ENCODE results near the gene YARS2. TPM values are rescaled to one million over a fixed set of nuclear protein-coding genes. Genes with fewer than 3 reads are reported as not detected.

YARS2 gene
- total RNA-seq, 1 donor from 2014 or later, result 10.9 TPM

GRCh38 chr12:32754111-32754510 is 1.6 kb downstream of the YARS2 start:
- peak; percentile 41 for ATAC-seq
- DNase-seq, result no peak
- H3K4me1 ChIP-seq, result peaks cover 14% of the 10 kb centered on the region
- peak overlapping the region; percentile 87 for H3K27ac ChIP-seq
- TF ChIP-seq CTCF (IDR thresholded peaks at IDR 0.05), result no peak
- H3K9me3 ChIP-seq, result no peaks in the 10 kb centered on the region
- no peaks in the 10 kb centered on the region for H3K27me3 ChIP-seq
- intact Hi-C loops (cut with DNase I), result no loop called here
- peaks cover 47% of the 10 kb centered on the region for H3K36me3 ChIP-seq
- peak overlapping the region; percentile 93 for H3K4me3 ChIP-seq

GRCh38 chr12:32753605-32754004 is 2.1 kb downstream of the YARS2 start:
- no peak overlapping the region for H3K27ac ChIP-seq
- ATAC-seq, result no peak

DNA sequence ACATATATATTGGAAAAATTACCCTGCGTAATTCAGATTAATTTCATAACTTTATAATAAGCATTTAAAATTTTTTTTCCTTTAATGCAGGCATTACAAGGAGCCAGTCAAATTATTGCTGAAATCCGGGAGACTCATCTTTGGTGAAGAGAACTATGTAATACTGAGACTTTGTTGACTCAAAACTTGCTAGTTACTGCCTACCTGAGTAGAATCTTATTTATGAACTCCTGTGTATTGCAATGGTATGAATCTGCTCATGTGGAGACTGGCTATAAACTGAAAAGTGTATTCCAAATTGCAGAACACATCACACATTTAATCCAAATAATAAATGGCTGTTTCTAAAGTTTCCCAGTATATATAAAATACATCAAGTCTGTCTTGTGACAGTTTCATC is 12.4 kb downstream of the YARS2 start:
- ATAC-seq (no peak), DNase-seq (no peak)
- Histone ChIP-seq H3K27me3 (no peaks in the 10 kb centered on the region), H3K9me3 (no peaks in the 10 kb centered on the region), H3K36me3 (peaks cover 97% of the 10 kb centered on the region), H3K4me3 (no peak overlapping the region), H3K4me1 (no peaks in the 10 kb centered on the region), H3K27ac (no peak overlapping the region)
- no peak for TF ChIP-seq CTCF (IDR thresholded peaks at IDR 0.05)
- intact Hi-C loops (cut with DNase I), result no loop called here

More at GRCh38 chr12:32753605-32754004, 2.1 kb downstream of the YARS2 start:
- Histone ChIP-seq H3K9me3 (no peaks in the 10 kb centered on the region), H3K27me3 (no peaks in the 10 kb centered on the region), H3K4me1 (peaks cover 14% of the 10 kb centered on the region), H3K4me3 (no peak overlapping the region), H3K36me3 (peaks cover 52% of the 10 kb centered on the region)
- no peak for TF ChIP-seq CTCF (IDR thresholded peaks at IDR 0.05)
- intact Hi-C loops (cut with DNase I), result no loop called here
- no peak for DNase-seq

GRCh38 chr12:32742133-32742532 is 13.6 kb downstream of the YARS2 start:
- intact Hi-C loops (cut with DNase I), result no loop called here
- Histone ChIP-seq H3K4me1 (no peaks in the 10 kb centered on the region), H3K36me3 (peaks cover 97% of the 10 kb centered on the region), H3K27me3 (no peaks in the 10 kb centered on the region), H3K9me3 (no peaks in the 10 kb centered on the region), H3K4me3 (no peak overlapping the region), H3K27ac (no peak overlapping the region)
- ATAC-seq (no peak), DNase-seq (no peak)
- TF ChIP-seq CTCF (IDR thresholded peaks at IDR 0.05), result no peak

DNA sequence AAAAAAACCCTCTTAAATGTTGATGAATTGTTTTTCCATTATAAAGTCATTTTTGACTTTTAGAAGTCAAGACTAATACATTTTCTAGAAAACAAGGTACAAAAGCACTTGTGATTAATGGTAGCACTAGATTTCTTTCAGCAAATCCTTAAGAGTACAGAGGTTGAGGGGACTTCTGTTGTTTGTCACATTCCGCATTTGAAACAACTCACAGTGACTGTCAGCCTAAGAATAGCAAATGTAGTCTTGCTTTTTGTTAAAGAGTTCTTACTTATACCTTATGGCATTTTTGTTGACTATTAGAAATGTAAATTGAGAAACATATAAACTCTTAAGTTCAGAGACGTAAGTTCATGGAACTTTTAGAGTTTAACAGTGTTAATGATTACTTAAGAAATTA is 16.4 kb downstream of the YARS2 start:
- intact Hi-C loops (cut with DNase I), result no loop called here
- H3K4me3 ChIP-seq, result no peak overlapping the region
- H3K27me3 ChIP-seq, result no peaks in the 10 kb centered on the region
- no peaks in the 10 kb centered on the region for H3K4me1 ChIP-seq
- no peaks in the 10 kb centered on the region for H3K9me3 ChIP-seq
- ATAC-seq, result no peak
- TF ChIP-seq CTCF (IDR thresholded peaks at IDR 0.05), result no peak
- peaks cover 94% of the 10 kb centered on the region for H3K36me3 ChIP-seq
- no peak for DNase-seq
- H3K27ac ChIP-seq, result no peak overlapping the region

GRCh38 chr12:32737715-32738114 is 18.0 kb downstream of the YARS2 start:
- intact Hi-C loops (cut with DNase I), result no loop called here
- Histone ChIP-seq H3K9me3 (no peaks in the 10 kb centered on the region), H3K4me1 (no peaks in the 10 kb centered on the region), H3K27ac (no peak overlapping the region), H3K4me3 (no peak overlapping the region), H3K36me3 (peaks cover 94% of the 10 kb centered on the region), H3K27me3 (no peaks in the 10 kb centered on the region)
- no peak for TF ChIP-seq CTCF (IDR thresholded peaks at IDR 0.05)
- ATAC-seq, result no peak
- no peak for DNase-seq

Data from upper lobe of right lung (tissue), 1 donor.